ENCODE results near the gene PMCH. TPM values are rescaled to one million over a fixed set of nuclear protein-coding genes. Genes with fewer than 3 reads are reported as not detected.

PMCH gene
- total RNA-seq, 1 donor from 2014 or later, result not detected

DNA sequence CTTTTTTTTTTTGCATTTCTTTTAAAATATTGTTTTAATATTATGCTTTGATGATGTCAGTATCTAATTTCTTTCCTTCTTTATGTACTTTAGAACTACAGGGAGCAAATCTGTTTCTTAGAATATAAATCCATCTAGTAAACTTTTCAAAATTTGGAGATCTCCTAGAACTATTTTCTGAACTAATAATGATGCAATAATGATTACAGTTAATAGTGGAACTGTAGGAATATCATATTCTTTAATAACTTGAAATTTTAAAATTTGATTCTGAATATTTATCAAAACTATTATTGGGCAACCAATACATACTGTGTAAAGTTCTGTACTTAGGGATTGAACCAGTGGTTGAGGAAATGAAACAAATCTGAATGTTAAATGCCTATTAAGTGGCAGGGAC is 23.1 kb upstream of the PMCH start:
- intact Hi-C loops (cut with DNase I), result no loop called here
- H3K4me1 ChIP-seq, result no peaks in the 10 kb centered on the region
- H3K27me3 ChIP-seq, result no peaks in the 10 kb centered on the region
- DNase-seq (no peak), ATAC-seq (no peak)
- H3K27ac ChIP-seq, result no peak overlapping the region
- TF ChIP-seq, protein P1, sequence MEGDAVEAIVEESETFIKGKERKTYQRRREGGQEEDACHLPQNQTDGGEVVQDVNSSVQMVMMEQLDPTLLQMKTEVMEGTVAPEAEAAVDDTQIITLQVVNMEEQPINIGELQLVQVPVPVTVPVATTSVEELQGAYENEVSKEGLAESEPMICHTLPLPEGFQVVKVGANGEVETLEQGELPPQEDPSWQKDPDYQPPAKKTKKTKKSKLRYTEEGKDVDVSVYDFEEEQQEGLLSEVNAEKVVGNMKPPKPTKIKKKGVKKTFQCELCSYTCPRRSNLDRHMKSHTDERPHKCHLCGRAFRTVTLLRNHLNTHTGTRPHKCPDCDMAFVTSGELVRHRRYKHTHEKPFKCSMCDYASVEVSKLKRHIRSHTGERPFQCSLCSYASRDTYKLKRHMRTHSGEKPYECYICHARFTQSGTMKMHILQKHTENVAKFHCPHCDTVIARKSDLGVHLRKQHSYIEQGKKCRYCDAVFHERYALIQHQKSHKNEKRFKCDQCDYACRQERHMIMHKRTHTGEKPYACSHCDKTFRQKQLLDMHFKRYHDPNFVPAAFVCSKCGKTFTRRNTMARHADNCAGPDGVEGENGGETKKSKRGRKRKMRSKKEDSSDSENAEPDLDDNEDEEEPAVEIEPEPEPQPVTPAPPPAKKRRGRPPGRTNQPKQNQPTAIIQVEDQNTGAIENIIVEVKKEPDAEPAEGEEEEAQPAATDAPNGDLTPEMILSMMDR (IDR thresholded peaks at IDR 0.05), result no peak
- H3K9me3 ChIP-seq, result no peaks in the 10 kb centered on the region
- no peaks in the 10 kb centered on the region for H3K36me3 ChIP-seq
- H3K4me3 ChIP-seq, result no peak overlapping the region

DNA sequence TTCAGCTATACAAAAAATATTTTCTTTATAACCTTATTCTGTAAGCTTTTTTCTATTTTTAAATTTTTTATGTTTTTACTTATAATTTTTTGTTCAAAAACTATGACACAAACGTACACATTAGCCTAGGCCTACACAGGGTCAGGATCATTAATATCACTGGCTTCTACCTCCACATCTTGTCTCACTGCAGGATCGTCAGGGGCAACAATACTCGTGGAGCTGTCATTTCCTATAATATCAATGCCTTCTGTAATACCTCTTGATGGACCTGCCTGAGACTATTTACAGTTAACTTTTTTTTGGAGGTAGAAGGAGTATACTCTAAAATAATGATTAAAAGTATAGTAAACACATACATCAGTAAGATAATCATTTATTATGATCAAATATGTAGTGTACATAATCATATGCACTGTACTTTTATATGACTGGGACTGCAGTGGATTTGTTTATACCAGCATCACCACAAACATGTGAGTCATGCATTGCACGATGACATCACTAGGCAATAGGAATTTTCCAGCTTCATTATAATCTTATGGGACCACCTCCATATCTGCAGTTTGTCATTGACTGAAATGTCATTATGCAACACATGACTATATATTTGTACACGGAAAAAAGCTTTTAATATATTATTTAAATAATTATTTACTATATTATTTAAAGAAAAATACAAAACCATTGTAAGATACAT is 18.5 kb upstream of the PMCH start:
- DNase-seq (no peak), ATAC-seq (no peak)
- no peak overlapping the region for H3K27ac ChIP-seq
- H3K36me3 ChIP-seq, result no peaks in the 10 kb centered on the region
- no peaks in the 10 kb centered on the region for H3K4me1 ChIP-seq
- H3K9me3 ChIP-seq, result no peaks in the 10 kb centered on the region
- TF ChIP-seq, protein P1 (IDR thresholded peaks at IDR 0.05), result no peak
- no peak overlapping the region for H3K4me3 ChIP-seq
- H3K27me3 ChIP-seq, result no peaks in the 10 kb centered on the region
- intact Hi-C loops (cut with DNase I), result no loop called here

DNA sequence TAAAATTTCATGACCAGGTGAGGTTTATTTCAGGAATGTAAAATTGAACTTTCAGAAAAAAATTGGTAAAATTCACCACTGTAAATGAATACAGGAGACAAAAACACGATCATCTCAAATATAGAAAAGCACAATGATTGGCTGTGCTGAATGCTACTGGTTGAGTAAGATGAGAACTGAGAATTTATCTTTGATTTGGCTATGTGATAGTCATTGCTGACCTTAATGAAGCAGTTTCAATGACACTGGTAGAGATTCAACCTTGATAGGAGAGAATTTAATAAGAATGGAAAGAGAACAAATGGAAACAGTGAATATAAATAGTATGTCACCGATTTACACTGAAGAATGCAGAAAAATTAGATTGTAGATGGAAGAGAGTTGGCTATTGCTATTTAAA is 6.4 kb upstream of the PMCH start:
- no peak for ATAC-seq
- H3K36me3 ChIP-seq, result no peaks in the 10 kb centered on the region
- no peaks in the 10 kb centered on the region for H3K27me3 ChIP-seq
- H3K4me3 ChIP-seq, result no peak overlapping the region
- no peak for DNase-seq
- intact Hi-C loops (cut with DNase I), result no loop called here
- no peak overlapping the region for H3K27ac ChIP-seq
- peaks cover 3% of the 10 kb centered on the region for H3K9me3 ChIP-seq
- TF ChIP-seq, protein P1 (IDR thresholded peaks at IDR 0.05), result no peak
- no peaks in the 10 kb centered on the region for H3K4me1 ChIP-seq

DNA sequence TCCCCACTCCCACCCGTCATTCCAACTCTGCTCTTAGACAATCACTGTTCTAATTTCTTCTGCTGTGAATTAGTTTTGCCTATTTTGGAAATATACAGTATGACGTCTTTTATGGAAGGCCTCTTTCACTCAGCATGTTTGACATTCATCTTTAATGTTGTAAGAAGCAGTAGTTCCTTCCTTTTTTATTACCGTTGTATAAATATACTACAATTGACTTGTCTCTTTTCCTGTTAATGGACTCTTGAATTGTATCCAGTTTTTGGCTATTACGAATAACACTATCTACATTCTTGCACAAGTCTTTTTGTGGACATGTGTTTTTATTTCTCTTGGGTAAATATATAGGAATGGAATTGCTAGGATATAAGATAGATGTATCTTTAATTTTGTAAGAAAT is 4.9 kb upstream of the PMCH start:
- ATAC-seq, result no peak
- intact Hi-C loops (cut with DNase I), result no loop called here

DNA sequence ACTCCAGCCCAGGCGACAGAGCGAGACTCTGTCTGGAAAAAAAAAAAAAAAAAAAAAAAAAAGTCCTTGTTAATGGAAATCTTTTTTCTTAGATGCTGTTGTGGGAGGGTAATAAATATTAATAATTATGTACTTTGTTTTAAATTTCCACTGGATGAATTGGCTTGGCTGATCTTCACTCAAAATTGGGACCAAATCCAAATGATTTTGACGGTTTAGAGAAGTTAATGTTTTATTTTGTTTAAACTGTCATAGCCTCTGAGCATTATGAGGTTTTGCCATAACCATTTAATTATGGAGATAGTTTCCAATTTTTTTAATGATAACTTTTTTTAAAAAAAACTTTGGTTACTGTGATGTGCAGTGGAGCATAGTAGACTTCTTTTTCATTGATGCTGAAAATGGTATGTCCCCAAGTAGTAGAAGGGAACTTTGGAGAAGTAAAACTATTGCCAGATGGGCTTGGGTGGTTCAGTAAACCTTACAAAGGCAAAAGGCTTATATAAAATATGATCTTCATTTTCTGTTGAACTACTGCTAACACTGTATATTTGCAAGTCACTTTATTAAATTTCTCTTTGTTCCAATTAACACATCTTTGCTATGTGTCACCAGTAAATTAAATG is 3.9 kb upstream of the PMCH start:
- ATAC-seq (no peak), DNase-seq (no peak)
- intact Hi-C loops (cut with DNase I), result no loop called here
- Histone ChIP-seq H3K27me3 (no peaks in the 10 kb centered on the region), H3K9me3 (no peaks in the 10 kb centered on the region), H3K36me3 (no peaks in the 10 kb centered on the region), H3K4me3 (no peak overlapping the region), H3K27ac (no peak overlapping the region), H3K4me1 (no peaks in the 10 kb centered on the region)
- TF ChIP-seq, protein P1 (IDR thresholded peaks at IDR 0.05), result no peak

More for the DNA sequence above, 4.9 kb upstream of the PMCH start:
- Histone ChIP-seq H3K4me3 (no peak overlapping the region), H3K9me3 (no peaks in the 10 kb centered on the region), H3K27ac (no peak overlapping the region), H3K36me3 (no peaks in the 10 kb centered on the region), H3K4me1 (no peaks in the 10 kb centered on the region), H3K27me3 (no peaks in the 10 kb centered on the region)
- TF ChIP-seq, protein P1 (IDR thresholded peaks at IDR 0.05), result no peak
- DNase-seq, result no peak

All from upper lobe of right lung (tissue), 1 donor.